Right hindlimb (tissue), 1 donor: ENCODE measurements around the gene ATP6V1G2.
"Not testable (repeated sequence)": the region's sequence is repeated elsewhere in the genome, so short reads cannot be mapped to it uniquely, and the experiment has no call there.

Experiments used
- DNase-seq: peaks from one replicate; pipeline ENCODE4 v3.0.0-alpha.2; 2018

Gene ATP6V1G2

DNA sequence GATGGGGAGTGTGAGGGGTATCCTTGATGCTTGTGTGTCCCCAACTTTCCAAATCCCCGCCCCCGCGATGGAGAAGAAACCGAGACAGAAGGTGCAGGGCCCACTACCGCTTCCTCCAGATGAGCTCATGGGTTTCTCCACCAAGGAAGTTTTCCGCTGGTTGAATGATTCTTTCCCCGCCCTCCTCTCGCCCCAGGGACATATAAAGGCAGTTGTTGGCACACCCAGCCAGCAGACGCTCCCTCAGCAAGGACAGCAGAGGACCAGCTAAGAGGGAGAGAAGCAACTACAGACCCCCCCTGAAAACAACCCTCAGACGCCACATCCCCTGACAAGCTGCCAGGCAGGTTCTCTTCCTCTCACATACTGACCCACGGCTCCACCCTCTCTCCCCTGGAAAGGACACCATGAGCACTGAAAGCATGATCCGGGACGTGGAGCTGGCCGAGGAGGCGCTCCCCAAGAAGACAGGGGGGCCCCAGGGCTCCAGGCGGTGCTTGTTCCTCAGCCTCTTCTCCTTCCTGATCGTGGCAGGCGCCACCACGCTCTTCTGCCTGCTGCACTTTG is 29.0 kb upstream of the ATP6V1G2 start, which contains the start of gene TNF:
TNF (plus strand) TSS at position 231 of the 567 bp plus-strand sequence; CDS start at position 408, 177 bp downstream.
- no peak for DNase-seq

DNA sequence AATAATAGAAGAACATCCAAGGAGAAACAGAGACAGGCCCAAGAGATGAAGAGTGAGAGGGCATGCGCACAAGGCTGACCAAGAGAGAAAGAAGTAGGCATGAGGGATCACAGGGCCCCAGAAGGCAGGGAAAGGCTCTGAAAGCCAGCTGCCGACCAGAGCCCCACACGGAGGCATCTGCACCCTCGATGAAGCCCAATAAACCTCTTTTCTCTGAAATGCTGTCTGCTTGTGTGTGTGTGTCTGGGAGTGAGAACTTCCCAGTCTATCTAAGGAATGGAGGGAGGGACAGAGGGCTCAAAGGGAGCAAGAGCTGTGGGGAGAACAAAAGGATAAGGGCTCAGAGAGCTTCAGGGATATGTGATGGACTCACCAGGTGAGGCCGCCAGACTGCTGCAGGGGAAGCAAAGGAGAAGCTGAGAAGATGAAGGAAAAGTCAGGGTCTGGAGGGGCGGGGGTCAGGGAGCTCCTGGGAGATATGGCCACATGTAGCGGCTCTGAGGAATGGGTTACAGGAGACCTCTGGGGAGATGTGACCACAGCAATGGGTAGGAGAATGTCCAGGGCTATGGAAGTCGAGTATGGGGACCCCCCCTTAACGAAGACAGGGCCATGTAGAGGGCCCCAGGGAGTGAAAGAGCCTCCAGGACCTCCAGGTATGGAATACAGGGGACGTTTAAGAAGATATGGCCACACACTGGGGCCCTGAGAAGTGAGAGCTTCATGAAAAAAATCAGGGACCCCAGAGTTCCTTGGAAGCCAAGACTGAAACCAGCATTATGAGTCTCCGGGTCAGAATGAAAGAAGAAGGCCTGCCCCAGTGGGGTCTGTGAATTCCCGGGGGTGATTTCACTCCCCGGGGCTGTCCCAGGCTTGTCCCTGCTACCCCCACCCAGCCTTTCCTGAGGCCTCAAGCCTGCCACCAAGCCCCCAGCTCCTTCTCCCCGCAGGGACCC is 28.0 kb upstream of the ATP6V1G2 start:
- no peak for DNase-seq

DNA sequence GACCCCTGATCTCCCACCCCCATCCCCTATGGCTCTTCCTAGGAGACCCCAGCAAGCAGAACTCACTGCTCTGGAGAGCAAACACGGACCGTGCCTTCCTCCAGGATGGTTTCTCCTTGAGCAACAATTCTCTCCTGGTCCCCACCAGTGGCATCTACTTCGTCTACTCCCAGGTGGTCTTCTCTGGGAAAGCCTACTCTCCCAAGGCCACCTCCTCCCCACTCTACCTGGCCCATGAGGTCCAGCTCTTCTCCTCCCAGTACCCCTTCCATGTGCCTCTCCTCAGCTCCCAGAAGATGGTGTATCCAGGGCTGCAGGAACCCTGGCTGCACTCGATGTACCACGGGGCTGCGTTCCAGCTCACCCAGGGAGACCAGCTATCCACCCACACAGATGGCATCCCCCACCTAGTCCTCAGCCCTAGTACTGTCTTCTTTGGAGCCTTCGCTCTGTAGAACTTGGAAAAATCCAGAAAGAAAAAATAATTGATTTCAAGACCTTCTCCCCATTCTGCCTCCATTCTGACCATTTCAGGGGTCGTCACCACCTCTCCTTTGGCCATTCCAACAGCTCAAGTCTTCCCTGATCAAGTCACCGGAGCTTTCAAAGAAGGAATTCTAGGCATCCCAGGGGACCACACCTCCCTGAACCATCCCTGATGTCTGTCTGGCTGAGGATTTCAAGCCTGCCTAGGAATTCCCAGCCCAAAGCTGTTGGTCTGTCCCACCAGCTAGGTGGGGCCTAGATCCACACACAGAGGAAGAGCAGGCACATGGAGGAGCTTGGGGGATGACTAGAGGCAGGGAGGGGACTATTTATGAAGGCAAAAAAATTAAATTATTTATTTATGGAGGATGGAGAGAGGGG is 27.1 kb upstream of the ATP6V1G2 start:
- no peak for DNase-seq

DNA sequence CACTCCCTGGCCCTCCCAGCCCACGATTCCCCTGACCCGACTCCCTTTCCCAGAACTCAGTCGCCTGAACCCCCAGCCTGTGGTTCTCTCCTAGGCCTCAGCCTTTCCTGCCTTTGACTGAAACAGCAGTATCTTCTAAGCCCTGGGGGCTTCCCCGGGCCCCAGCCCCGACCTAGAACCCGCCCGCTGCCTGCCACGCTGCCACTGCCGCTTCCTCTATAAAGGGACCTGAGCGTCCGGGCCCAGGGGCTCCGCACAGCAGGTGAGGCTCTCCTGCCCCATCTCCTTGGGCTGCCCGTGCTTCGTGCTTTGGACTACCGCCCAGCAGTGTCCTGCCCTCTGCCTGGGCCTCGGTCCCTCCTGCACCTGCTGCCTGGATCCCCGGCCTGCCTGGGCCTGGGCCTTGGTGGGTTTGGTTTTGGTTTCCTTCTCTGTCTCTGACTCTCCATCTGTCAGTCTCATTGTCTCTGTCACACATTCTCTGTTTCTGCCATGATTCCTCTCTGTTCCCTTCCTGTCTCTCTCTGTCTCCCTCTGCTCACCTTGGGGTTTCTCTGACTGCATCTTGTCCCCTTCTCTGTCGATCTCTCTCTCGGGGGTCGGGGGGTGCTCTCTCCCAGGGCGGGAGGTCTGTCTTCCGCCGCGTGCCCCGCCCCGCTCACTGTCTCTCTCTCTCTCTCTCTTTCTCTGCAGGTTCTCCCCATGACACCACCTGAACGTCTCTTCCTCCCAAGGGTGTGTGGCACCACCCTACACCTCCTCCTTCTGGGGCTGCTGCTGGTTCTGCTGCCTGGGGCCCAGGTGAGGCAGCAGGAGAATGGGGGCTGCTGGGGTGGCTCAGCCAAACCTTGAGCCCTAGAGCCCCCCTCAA is 25.9 kb upstream of the ATP6V1G2 start, which contains the start of gene LTA:
LTA (plus strand) TSS at position 249 of the 871 bp plus-strand sequence; CDS start at position 703, 454 bp downstream.
- DNase-seq = no peak

DNA sequence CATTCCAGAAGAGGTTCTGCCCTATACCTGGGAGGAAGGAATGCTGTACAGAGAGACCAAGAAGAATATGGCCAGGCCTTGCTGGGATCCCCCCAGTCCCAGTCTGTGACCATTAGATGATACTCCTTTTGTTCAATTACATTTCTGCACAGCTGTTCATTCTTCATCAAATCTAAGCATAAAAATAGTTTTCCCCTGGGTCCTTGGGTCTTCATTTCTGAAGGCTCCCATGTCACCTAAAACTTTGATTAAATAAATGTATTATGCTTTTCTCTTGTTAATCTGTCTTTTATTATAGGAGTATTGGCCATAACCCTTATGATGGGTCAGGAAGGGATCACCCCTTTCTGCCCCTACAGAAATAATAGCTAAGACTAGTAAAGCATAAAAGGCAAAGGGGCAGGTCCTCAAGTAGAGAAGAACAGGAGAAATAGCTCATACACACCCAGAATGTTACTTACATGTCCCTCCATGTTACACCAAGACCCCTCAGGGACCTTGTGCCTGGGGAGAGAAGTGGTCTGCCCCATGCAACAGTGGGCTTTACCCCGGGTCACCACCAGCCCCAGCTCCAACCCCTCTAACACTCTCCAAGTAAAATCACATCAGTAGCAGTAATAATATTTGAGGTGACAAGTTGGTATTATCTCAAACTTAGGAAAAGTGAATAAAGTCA is 23.6 kb upstream of the ATP6V1G2 start:
- DNase-seq = no peak

DNA sequence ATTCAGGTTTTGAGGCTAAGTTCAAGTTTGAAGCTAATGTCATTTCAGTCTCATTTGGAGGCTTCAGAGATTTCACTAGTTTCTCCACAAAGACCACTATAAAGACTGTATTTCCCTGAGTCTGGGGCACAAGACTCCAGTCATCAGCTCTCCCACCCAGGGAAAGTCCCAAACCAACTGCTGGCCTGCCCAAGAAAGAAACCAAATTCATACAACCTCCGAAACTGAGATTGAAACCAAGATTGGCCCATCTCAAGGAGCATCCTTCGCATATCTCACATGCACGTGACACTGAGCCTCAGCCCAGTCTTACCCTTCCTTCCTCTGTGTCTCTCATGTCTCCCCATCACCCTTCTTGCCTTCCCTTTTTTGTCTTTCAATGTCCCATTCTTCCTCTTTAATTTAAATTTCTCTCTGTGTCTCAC is 22.1 kb upstream of the ATP6V1G2 start:
- no peak for DNase-seq

DNA sequence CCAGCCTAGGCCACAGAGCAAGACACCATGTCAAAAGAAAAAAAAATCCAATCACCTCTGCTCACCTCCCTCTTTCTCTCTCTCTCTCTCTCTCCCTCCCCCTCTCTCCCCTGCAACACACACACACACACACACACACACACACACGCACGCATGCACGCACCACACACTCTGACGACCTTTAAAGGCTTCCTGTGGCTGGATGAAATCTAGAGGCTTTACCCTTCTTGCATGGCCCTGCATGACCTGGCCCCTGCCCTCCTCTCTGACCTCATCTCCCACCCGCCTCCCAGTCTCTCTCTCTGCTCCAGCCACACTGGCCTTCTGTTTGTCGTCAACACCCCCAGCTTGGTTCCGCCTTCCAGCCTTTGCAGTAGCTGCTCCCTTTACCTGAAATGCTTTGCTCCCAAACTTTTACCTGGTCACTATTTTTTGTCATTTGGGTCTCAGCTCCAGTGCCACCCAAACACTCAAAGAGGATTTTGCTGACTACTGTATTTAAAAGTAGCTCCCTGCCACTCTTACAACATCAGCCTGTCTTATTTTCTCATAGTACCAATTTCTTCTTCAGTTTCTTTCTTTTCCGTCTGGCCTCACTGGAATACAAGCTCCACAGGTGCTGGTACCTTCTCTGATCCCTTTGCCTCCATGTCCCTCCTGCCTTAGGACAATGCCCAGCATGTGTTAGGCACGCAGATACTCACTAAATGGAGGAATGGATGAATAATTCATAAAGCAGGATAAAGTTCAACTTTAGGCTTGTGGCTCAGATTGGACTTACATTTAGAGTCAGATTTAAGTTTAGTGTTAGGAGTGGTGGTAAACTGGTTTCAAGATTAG is 21.3 kb upstream of the ATP6V1G2 start:
- DNase-seq = no peak

DNA sequence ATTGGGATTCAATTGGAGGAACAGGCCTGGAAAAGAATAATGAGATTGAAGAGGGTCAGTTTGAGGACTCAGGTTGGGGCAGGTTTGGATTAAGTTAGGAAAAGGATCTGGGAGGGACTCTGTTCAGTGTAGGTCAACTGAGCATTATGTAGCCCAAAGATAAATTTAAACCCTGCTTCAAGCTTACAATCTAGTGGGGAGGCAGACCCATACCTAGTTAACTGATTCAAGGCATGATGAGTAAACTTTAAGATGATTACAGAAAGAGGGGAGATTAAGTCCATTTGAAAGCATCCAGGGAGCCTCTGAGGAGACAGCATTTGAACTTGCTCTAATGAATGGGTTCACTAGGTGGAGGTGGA is 14.3 kb upstream of the ATP6V1G2 start:
- no peak for DNase-seq

DNA sequence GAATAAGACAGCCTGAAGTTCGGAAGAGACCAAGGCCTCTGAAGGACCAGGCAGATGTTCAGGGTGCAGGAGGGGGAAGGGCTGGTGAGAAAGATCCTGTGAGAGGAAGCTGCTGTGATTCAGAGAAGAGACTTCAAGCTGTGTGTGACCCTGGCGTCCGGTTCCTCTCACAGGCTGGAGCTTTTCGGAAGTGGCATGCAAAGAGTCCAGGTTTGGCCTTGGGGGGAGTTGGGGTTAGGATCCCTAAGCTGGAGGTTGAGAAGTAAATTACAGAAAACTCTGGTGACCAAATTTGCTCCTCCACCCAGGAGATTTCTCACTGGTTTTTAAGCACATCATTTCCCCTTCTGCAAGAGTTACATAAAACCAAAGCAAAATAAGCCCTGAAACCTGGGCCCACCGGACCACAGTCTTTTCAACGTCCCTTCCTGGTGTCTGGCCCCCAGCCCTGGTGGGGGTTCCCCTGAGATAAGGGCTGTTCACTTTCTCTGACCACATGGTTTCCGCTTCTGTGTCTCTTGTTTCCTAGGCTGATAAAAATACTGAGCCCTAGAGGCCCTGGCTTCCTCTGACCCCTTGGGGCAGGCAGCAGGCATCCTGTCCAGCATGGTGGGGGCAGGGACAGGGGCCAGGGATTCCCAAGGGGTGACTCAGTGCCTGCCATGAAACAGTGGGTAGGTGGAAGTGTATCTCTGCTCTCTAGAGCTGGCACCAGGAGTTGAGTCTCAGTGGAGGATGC is 13.7 kb upstream of the ATP6V1G2 start:
- no peak for DNase-seq

DNA sequence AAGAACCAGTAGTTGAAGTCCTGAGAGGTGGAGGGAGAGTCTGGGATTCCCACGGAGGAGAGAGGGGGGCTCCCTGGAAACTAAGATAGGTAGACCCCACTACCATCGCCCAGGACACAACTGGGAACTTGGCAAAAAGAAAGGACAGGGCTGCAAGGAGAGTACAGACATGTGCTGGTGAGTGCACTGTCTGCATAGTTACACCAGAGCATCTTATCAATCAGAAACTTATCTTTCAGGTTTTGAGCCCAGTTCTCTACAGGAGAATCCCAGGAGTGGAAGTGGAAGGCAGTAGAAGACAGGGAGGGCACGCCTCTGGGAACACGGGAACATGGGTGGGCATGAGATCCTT is 13.2 kb upstream of the ATP6V1G2 start:
- no peak for DNase-seq

DNA sequence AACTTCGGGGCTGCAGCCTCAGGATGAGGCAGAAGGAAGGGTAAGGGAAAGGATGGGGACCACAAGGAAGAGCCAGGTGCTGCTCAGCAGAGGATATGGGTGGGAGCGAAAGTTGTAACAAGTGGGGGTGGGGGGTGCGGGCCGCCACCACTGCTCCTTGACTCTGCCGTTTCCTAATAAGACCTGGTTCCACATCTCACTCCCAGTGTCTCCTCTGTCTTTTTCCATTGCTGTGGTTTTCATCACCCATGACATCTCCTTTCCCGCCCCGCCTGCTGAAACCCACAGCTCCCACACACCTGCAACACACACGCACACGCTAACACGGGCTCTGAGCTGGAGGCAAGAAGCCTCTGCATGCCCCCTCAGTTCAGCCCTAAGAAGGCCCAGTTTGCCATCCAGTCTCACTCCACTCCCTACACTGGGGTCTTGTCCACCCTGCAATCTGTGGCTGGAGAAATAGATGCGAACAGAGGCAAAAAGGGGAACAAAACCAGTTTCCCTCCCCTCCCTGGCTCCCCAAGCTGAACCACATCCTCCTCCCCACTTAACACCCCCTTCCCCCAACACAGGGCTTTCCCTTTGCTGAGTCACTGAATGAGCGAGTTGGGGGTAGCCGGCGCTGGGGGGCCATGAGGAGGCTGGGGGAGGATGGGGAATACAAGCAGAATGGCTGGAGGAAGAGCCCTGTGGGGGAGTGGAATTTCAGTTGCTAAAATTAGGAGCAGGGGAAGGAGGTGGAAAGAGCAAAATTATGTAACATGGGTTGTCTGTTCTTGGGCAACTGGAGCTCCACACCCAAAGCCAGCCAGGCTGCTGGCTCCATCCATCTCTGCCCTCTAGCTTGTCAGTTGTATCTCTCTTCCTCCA is 12.5 kb upstream of the ATP6V1G2 start:
- DNase-seq = no peak

DNA sequence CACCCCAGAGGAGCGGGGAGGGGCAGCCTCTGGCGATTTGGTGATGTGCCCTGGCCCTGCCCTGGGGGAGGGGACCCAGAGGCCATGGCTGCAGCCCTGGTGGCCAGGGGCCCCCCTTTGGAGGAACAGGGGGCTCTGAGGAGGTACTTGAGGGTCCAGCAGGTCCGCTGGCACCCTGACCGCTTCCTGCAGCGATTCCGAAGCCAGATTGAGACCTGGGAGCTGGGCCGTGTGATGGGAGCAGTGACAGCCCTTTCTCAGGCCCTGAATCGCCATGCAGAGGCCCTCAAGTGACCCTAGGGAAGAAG is 11.9 kb upstream of the ATP6V1G2 start:
- DNase-seq = no peak

DNA sequence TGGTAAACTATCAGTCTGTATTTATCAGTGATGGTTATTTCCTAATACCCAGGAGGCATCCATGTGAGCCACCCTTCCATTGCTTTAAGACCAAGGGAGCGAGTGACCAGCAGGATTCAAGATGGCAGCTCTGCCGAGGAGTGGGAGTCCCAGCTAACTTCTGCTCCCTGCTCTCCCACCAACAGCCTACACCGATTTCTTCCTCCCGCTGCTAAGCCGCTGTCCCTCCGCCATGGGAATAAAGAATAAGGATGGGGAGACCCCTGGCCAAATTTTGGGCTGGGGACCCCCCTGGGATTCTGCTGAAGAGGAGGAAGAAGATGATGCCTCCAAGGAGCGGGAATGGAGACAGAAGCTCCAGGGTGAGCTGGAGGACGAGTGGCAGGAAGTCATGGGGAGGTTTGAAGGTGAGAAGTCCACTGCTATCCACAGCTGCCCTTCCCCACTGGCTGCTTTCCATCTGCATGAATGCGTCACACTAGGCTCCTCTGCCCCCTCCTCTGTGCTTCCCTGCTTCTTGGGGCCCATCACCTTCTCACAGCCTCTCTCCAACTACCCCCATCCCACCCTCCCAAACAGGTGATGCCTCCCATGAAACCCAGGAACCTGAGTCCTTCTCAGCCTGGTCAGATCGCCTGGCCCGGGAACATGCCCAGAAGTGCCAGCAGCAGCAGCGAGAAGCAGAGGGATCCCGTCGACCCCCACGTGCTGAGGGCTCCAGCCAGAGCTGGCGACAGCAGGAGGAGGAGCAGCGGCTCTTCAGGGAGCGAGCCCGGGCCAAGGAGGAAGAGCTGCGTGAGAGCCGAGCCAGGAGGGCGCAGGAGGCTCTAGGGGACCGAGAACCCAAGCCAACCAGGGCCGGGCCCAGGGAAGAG is 11.3 kb upstream of the ATP6V1G2 start:
- DNase-seq = no peak

DNA sequence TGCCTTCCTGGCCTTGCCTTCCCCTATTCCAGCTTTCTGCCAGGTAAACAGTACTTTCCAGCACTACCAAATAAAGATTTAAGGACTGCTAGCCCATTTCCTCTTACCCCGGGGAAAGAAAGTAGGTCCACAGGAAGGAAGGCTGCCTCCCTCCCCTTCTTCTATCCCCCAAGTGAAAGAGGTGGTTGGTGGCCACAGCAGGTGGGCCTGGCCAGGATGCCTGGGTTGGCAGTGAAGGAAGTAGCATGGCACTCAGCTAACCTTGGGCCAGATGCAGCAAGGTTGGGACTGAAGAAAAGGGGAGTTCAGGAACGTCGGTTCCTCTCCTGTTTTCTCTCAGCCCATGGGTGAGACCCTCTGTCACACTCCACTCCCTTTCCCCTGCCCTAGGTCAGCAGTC is 9.9 kb upstream of the ATP6V1G2 start:
- DNase-seq = no peak

DNA sequence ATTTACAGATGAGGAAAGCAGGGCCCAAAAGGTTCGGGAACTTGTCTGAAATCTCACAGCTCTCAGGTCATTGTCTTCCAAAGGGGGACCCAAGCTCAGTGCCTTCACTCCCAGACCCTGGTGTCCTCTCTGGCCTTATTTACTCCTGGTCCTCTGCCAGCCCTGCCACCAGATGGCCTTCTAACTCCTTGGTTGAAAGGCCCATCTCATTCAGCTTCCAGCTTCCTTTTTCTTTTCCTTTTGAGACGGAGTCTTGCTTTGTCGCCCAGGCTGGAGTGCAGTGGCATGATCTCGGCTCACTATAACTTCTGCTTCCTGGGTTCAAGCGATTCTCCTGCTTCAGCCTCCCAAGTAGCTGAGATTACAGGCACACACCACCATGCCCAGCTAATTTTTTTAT is 5.0 kb upstream of the ATP6V1G2 start:
- DNase-seq = not testable (repeated sequence)

DNA sequence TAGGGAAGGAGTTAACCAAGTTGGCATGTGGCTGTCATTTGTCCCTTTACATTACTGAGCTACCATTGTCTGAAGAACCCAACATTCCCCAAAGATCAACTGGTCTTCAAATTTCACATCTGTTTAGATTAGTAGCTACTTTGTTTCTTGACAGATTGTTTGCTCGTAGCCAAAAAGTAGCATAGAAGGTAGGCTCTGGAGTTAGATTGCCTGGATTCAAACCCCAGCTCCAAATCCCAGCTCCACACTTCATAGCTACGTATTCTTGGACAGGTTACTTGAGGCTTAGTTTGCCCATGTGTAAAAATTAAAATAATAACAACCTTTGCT is 2.1 kb upstream of the ATP6V1G2 start:
- no peak for DNase-seq

DNA sequence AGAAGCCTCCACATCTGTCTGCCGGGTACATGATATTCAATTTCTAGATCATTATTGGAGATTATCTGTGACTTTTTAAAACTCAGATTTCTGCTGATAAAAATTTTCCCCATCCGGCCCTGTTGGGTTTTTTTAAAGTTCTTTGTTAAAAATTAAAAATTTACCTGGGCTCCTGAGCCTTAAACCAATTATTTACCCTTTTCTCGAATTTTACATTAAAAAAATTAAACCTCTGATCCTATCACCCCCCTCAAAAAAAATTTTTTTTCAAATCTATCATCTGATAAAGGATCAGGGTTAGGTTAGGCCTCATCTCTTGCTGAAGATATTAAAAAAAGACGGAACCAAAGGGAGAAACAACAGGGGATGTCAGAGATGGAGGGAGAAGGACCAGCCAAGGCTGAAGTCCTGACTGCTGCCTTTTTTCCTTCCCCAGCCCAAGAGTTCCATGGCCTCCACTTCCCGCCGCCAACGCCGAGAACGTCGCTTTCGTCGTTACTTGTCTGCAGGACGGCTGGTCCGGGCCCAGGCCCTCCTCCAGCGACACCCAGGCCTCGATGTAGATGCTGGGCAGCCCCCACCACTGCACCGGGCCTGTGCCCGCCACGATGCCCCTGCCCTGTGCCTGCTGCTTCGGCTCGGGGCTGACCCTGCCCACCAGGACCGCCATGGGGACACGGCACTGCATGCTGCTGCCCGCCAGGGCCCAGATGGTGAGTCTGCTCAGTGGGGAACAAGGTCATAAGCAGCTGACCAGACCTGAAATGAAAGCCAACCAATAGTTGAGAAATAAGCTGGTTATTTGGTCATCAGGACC is 1.5 kb upstream of the ATP6V1G2 start:
- no peak for DNase-seq
